ENCODE results near the gene GAL.

GAL gene

GRCh38 chr11:68707527-68707926, 23.2 kb downstream of the GAL start:
- DNase-seq (ENCODE audit: low read depth in 2 of 2) = no peak

- no peak for DNase-seq (ENCODE audit: low read depth in 2 of 2)
Measured at GRCh38 chr11:68709062-68709461, 24.7 kb downstream of the GAL start.

- DNase-seq (ENCODE audit: low read depth in 2 of 2) = no peak
Measured at GRCh38 chr11:68710409-68710808, 26.1 kb downstream of the GAL start.

- no peak for DNase-seq (ENCODE audit: low read depth in 2 of 2)
Measured at GRCh38 chr11:68711114-68711513, 26.8 kb downstream of the GAL start.

- DNase-seq (ENCODE audit: low read depth in 2 of 2) = no peak
Measured at GRCh38 chr11:68714060-68714856, 29.9 kb downstream of the GAL start.

GRCh38 chr11:68715456-68716122, 31.2 kb downstream of the GAL start:
- DNase-seq (ENCODE audit: low read depth in 2 of 2) = no peak

- DNase-seq (ENCODE audit: low read depth in 2 of 2) = no peak
Measured at GRCh38 chr11:68721075-68721474, 36.7 kb downstream of the GAL start.

- DNase-seq (ENCODE audit: low read depth in 2 of 2) = no peak
Measured at GRCh38 chr11:68722143-68722542, 37.8 kb downstream of the GAL start.

- DNase-seq (ENCODE audit: low read depth in 2 of 2) = no peak
Measured at GRCh38 chr11:68724293-68724692, 39.9 kb downstream of the GAL start.

- DNase-seq (ENCODE audit: low read depth in 2 of 2) = no peak
Measured at GRCh38 chr11:68727783-68728182, 43.4 kb downstream of the GAL start.

GRCh38 chr11:68734111-68734510, 49.8 kb downstream of the GAL start:
- no peak for DNase-seq (ENCODE audit: low read depth in 2 of 2)

- DNase-seq (ENCODE audit: low read depth in 2 of 2) = no peak
Measured at GRCh38 chr11:68735125-68735524, 50.8 kb downstream of the GAL start.

- no peak for DNase-seq (ENCODE audit: low read depth in 2 of 2)
Measured at GRCh38 chr11:68735646-68736045, 51.3 kb downstream of the GAL start.
